ENCODE measurements around the gene GATD1.

GRCh38 chr11:826836-827145 is 49.5 kb upstream of the GATD1 start:
- TF ChIP-seq CTCF (IDR thresholded peaks at IDR 0.05) = no peak
- TF ChIP-seq POLR2A (IDR thresholded peaks at IDR 0.05) = no peak

Measured in testis (tissue), 2 donors.